ENCODE data around the gene NOXO1. TPM values are rescaled to one million over a fixed set of nuclear protein-coding genes. Genes with fewer than 3 reads are reported as not detected.
"Not testable (repeated sequence)": the region's sequence is repeated elsewhere in the genome, so short reads cannot be mapped to it uniquely, and the experiment has no call there.

NOXO1 gene
- total and polyA plus RNA-seq, 5 donors: 0.29 TPM; not detected in 4

- ATAC-seq (peak; percentile 96), DNase-seq (peak; percentile 100)
- H3K4me3 ChIP-seq (ENCODE audit: low read length): peak within 1 kb of the TSS; percentile 78
- peak within 1 kb of the TSS; percentile 69 for H3K27ac ChIP-seq (ENCODE audit: low read length)
- H3K4me1 ChIP-seq (ENCODE audit: control insufficient read depth, insufficient read depth, low read length): peaks cover 5% of the 10 kb centered on the region
- 1% methylated on average over 77 of the region's 77 CpGs for WGBS
- intact Hi-C loops (cut with DNase I): no loop called here
- no peaks in the 10 kb centered on the region for H3K9me3 ChIP-seq (ENCODE audit: control insufficient read depth, low read length)
- no peaks in the 10 kb centered on the region for H3K27me3 ChIP-seq (ENCODE audit: control insufficient read depth, insufficient read depth)
These were observed 38.2 kb downstream of the NOXO1 start, which contains the start of gene MSRB1 for GRCh38 chr16:1942810-1943726. MSRB1 (minus strand) TSS chr16:1943199; CDS start chr16:1943156, 43 bp downstream.

- peak overlapping the region; percentile 78 for H3K4me3 ChIP-seq (ENCODE audit: low read length)
- intact Hi-C loops (cut with DNase I): no loop called here
- H3K9me3 ChIP-seq (ENCODE audit: control insufficient read depth, low read length): no peaks in the 10 kb centered on the region
- ATAC-seq (peak; percentile 2 to 4), DNase-seq (no peak)
- H3K4me1 ChIP-seq (ENCODE audit: control insufficient read depth, insufficient read depth, low read length): peaks cover 5% of the 10 kb centered on the region
- H3K27ac ChIP-seq (ENCODE audit: low read length): peak overlapping the region; percentile 22
- H3K27me3 ChIP-seq (ENCODE audit: control insufficient read depth, insufficient read depth): no peaks in the 10 kb centered on the region
- 19% methylated on average over 17 of the region's 17 CpGs for WGBS
These were observed 39.0 kb downstream of the NOXO1 start for GRCh38 chr16:1942047-1942809.

GRCh38 chr16:1941162-1942046 lies 39.9 kb downstream of the NOXO1 start:
- Histone ChIP-seq H3K4me1 (ENCODE audit: control insufficient read depth, insufficient read depth, low read length) (peaks cover 5% of the 10 kb centered on the region), H3K27me3 (ENCODE audit: control insufficient read depth, insufficient read depth) (no peaks in the 10 kb centered on the region), H3K4me3 (ENCODE audit: low read length) (no peak overlapping the region), H3K9me3 (ENCODE audit: control insufficient read depth, low read length) (no peaks in the 10 kb centered on the region), H3K27ac (ENCODE audit: low read length) (no peak overlapping the region)
- intact Hi-C loops (cut with DNase I): no loop called here
- DNase-seq (peak in 1 of 3 donors; percentile 69), ATAC-seq (no peak)
- 87% methylated on average over 30 of the region's 30 CpGs for WGBS

- 89% methylated on average over 23 of the region's 23 CpGs for WGBS
- DNase-seq: peak in 1 of 3 donors; percentile 43
- Histone ChIP-seq H3K4me1 (ENCODE audit: control insufficient read depth, insufficient read depth, low read length) (peaks cover 5% of the 10 kb centered on the region), H3K27ac (ENCODE audit: low read length) (no peak overlapping the region), H3K27me3 (ENCODE audit: control insufficient read depth, insufficient read depth) (no peaks in the 10 kb centered on the region), H3K9me3 (ENCODE audit: control insufficient read depth, low read length) (no peaks in the 10 kb centered on the region), H3K4me3 (ENCODE audit: low read length) (no peak overlapping the region)
- intact Hi-C loops (cut with DNase I): no loop called here
- ATAC-seq: no peak
These were observed 40.8 kb downstream of the NOXO1 start for GRCh38 chr16:1940273-1941161.

- H3K4me3 ChIP-seq (ENCODE audit: low read length); H3K4me1 ChIP-seq (ENCODE audit: control insufficient read depth, insufficient read depth, low read length); H3K27me3 ChIP-seq (ENCODE audit: control insufficient read depth, insufficient read depth); H3K9me3 ChIP-seq (ENCODE audit: control insufficient read depth, low read length); ATAC-seq; intact Hi-C loops (cut with DNase I); DNase-seq; H3K27ac ChIP-seq (ENCODE audit: low read length): not testable (repeated sequence)
- WGBS: 97% methylated on average over 8 of the region's 8 CpGs
These were observed 41.4 kb downstream of the NOXO1 start for GRCh38 chr16:1939833-1940232.

- H3K4me3 ChIP-seq (ENCODE audit: low read length): no peak overlapping the region
- DNase-seq (peak in 1 of 3 donors; percentile 13), ATAC-seq (no peak)
- intact Hi-C loops (cut with DNase I): no loop called here
- WGBS: 92% methylated on average over 17 of the region's 17 CpGs
- H3K4me1 ChIP-seq (ENCODE audit: control insufficient read depth, insufficient read depth, low read length): peaks cover 5% of the 10 kb centered on the region
- no peaks in the 10 kb centered on the region for H3K9me3 ChIP-seq (ENCODE audit: control insufficient read depth, low read length)
- H3K27ac ChIP-seq (ENCODE audit: low read length): no peak overlapping the region
- no peaks in the 10 kb centered on the region for H3K27me3 ChIP-seq (ENCODE audit: control insufficient read depth, insufficient read depth)
These were observed 42.4 kb downstream of the NOXO1 start for GRCh38 chr16:1938910-1939309.

- Histone ChIP-seq H3K27ac (ENCODE audit: low read length) (no peak overlapping the region), H3K4me1 (ENCODE audit: control insufficient read depth, insufficient read depth, low read length) (peaks cover 5% of the 10 kb centered on the region), H3K4me3 (ENCODE audit: low read length) (no peak overlapping the region), H3K27me3 (ENCODE audit: control insufficient read depth, insufficient read depth) (no peaks in the 10 kb centered on the region), H3K9me3 (ENCODE audit: control insufficient read depth, low read length) (no peaks in the 10 kb centered on the region)
- DNase-seq (peak in 2 of 3 donors; percentile 64 to 68), ATAC-seq (no peak)
- intact Hi-C loops (cut with DNase I): no loop called here
- whole genome bisulfite sequencing: 90% methylated on average over 10 of the region's 10 CpGs
These were observed 43.0 kb downstream of the NOXO1 start for GRCh38 chr16:1938316-1938715.

GRCh38 chr16:1936945-1937479 lies 44.3 kb downstream of the NOXO1 start:
- H3K27ac ChIP-seq (ENCODE audit: low read length): no peak overlapping the region
- 94% methylated on average over 11 of the region's 11 CpGs for WGBS
- intact Hi-C loops (cut with DNase I): no loop called here

GRCh38 chr16:1933097-1933661 lies 48.1 kb downstream of the NOXO1 start:
- Histone ChIP-seq H3K4me1 (ENCODE audit: control insufficient read depth, insufficient read depth, low read length) (no peaks in the 10 kb centered on the region), H3K27me3 (ENCODE audit: control insufficient read depth, insufficient read depth) (no peaks in the 10 kb centered on the region), H3K4me3 (ENCODE audit: low read length) (no peak overlapping the region), H3K9me3 (ENCODE audit: control insufficient read depth, low read length) (no peaks in the 10 kb centered on the region), H3K27ac (ENCODE audit: low read length) (no peak overlapping the region)
- DNase-seq (peak in 1 of 3 donors; percentile 52), ATAC-seq (no peak)
- 62% methylated on average over 23 of the region's 23 CpGs for WGBS
- intact Hi-C loops (cut with DNase I): loop anchor here in 1 of 4 donors (5.0 kb wide), 1 partner anchor 71 kb away; no protein-coding TSS in a partner anchor

More at GRCh38 chr16:1936945-1937479, 44.3 kb downstream of the NOXO1 start:
- ATAC-seq: no peak
- Histone ChIP-seq H3K9me3 (ENCODE audit: control insufficient read depth, low read length) (no peaks in the 10 kb centered on the region), H3K27me3 (ENCODE audit: control insufficient read depth, insufficient read depth) (no peaks in the 10 kb centered on the region), H3K4me1 (ENCODE audit: control insufficient read depth, insufficient read depth, low read length) (peaks cover under 1% of the 10 kb centered on the region), H3K4me3 (ENCODE audit: low read length) (no peak overlapping the region)
- peak in 1 of 3 donors; percentile 18 for DNase-seq

Data from right cardiac atrium (tissue), 5 donors.